Endothelial cell of umbilical vein (primary cell): ENCODE data around the gene CXCR1. TPM values are rescaled to one million over a fixed set of nuclear protein-coding genes. Genes with fewer than 3 reads are reported as not detected.

Experiments
- BruUV-seq: library from RNA; stranded (reverse); fragments of 400-500 nt; replicated peaks from 2 replicates; lab custom pipeline; 2021; lab: Mats Ljungman, UMichigan
- CTCF ChIA-PET: fragments of 300-600, 350-600 bp; sonication (Branson Sonifier 250); formaldehyde crosslinking; loops from one replicate; lab custom pipeline; 2021; ENCODE audit warnings: antibody characterized with exemption, inconsistent platforms; lab: Charles Lee
- POLR2A ChIA-PET: fragments of 300-600, 350-600 bp; sonication (Branson Sonifier 250); formaldehyde crosslinking; loops from one replicate; lab custom pipeline; 2021; ENCODE audit warnings: antibody characterized with exemption, inconsistent platforms; lab: Charles Lee
- DNase-seq: peaks from one replicate; pipeline ENCODE4 v3.0.0-alpha.2; 2011; ENCODE audit warnings: low read depth, low spot score
- FAIRE-seq: peaks from 2 replicates; lab custom pipeline; 2011; peaks lifted over from hg19 to GRCh38; lab: Jason Lieb, UNC
- H2AFZ ChIP-seq: 2 replicates; pipeline ENCODE4 v1.6.0; 2012; ENCODE audit warnings: low read depth, low read length, control low read depth, inconsistent platforms
- H3K27ac ChIP-seq: 2 replicates; pipeline ENCODE4 v1.5.1; 2011; ENCODE audit warnings: low read depth, mild to moderate bottlenecking, control low read depth, low read length, moderate library complexity; ENCODE audit not compliant: insufficient read depth
- H3K27me3 ChIP-seq, 2 experiments: 2 replicates each; pipeline versions ENCODE4 v1.6.0 to v1.6.1; 2011; ENCODE audit warnings: low read length in 2 of 2, mixed read lengths in 1 of 2; ENCODE audit not compliant: control insufficient read depth in 2 of 2, insufficient read depth in 2 of 2
- H3K36me3 ChIP-seq, 2 experiments: 2 replicates in 1 of 2; 3 replicates in 1 of 2; pipeline ENCODE4 v1.5.1; 2011; ENCODE audit warnings: low read length in 2 of 2, mild to moderate bottlenecking in 1 of 2, moderate library complexity in 1 of 2; ENCODE audit not compliant: control insufficient read depth in 2 of 2, insufficient read depth in 2 of 2; ENCODE audit errors: extremely low read depth in 1 of 2
- H3K4me1 ChIP-seq: 3 replicates; pipeline ENCODE4 v1.5.1; 2011; ENCODE audit warnings: mild to moderate bottlenecking, low read length; ENCODE audit not compliant: control insufficient read depth, insufficient read depth; ENCODE audit errors: extremely low read depth
- H3K4me2 ChIP-seq: 2 replicates; pipeline ENCODE4 v1.6.1; 2011; ENCODE audit warnings: low read length, control low read depth, mixed read lengths; ENCODE audit not compliant: insufficient read depth
- H3K4me3 ChIP-seq, 3 experiments: fragments of 200-600 bp in 1 of 3; sonication (generic), shearing (Covaris generic) in 1 of 3; replicated peaks in 1 of 3; 2 replicates each; pipeline ENCODE4 v1.5.1; 2011 to 2016; ENCODE audit warnings: control low read depth in 3 of 3, low read length in 3 of 3, mild to moderate bottlenecking in 2 of 3, inconsistent platforms in 1 of 3, low read depth in 1 of 3, moderate library complexity in 1 of 3; ENCODE audit not compliant: insufficient read depth in 1 of 3
- H3K79me2 ChIP-seq: 2 replicates; pipeline ENCODE4 v1.6.0; 2012; ENCODE audit warnings: low read length, inconsistent platforms; ENCODE audit not compliant: control insufficient read depth, insufficient read depth
- H3K9ac ChIP-seq: replicated peaks from 2 replicates; pipeline ENCODE3; 2011; ENCODE audit warnings: low read length, control low read depth; ENCODE audit not compliant: insufficient read depth; ENCODE audit errors: extremely low read depth
- H3K9me1 ChIP-seq: replicated peaks from 3 replicates; pipeline ENCODE4 v1.6.0; 2011; ENCODE audit warnings: mild to moderate bottlenecking, low read length; ENCODE audit not compliant: control insufficient read depth, insufficient read depth; ENCODE audit errors: extremely low read depth
- H3K9me3 ChIP-seq: replicated peaks from 2 replicates; pipeline ENCODE4 v1.5.1; 2012; ENCODE audit warnings: low read length, inconsistent platforms; ENCODE audit not compliant: control insufficient read depth, insufficient read depth
- H4K20me1 ChIP-seq: replicated peaks from 2 replicates; pipeline ENCODE3; 2011; ENCODE audit warnings: mild to moderate bottlenecking, low read length; ENCODE audit not compliant: control insufficient read depth, insufficient read depth; ENCODE audit errors: extremely low read depth
- EZH2 ChIP-seq: IDR thresholded peaks from 2 replicates; pipeline ENCODE4 v1.6.1; 2012; ENCODE audit warnings: borderline replicate concordance, low read depth, mild to moderate bottlenecking, moderate library complexity, low read length, inconsistent platforms; ENCODE audit not compliant: severe bottlenecking
- FOS ChIP-seq: IDR thresholded peaks from 2 replicates; pipeline ENCODE4 v1.6.1; 2011; ENCODE audit warnings: mild to moderate bottlenecking, low read length, moderate library complexity, borderline replicate concordance; ENCODE audit not compliant: insufficient read depth
- GATA2 ChIP-seq: IDR thresholded peaks from 2 replicates; pipeline ENCODE4 v1.7.0; 2011; ENCODE audit warnings: low read depth, mild to moderate bottlenecking, moderate library complexity, mixed read lengths, low read length; ENCODE audit not compliant: insufficient read length, insufficient read depth
- JUN ChIP-seq: IDR thresholded peaks from 2 replicates; pipeline ENCODE4 v1.6.1; 2011; ENCODE audit warnings: borderline replicate concordance, low read depth; ENCODE audit not compliant: insufficient read length, insufficient read depth
- MYC ChIP-seq: IDR thresholded peaks from one replicate; pipeline ENCODE4 v1.6.1; 2011; ENCODE audit warnings: mild to moderate bottlenecking, low read depth, low read length
- POLR2A ChIP-seq: IDR thresholded peaks from 2 replicates; pipeline ENCODE4 v1.6.1; 2012; ENCODE audit warnings: low read depth, mild to moderate bottlenecking, control low read depth, low read length
- POLR2AphosphoS5 ChIP-seq: IDR thresholded peaks from 2 replicates; pipeline ENCODE4 v1.6.1; 2012; ENCODE audit warnings: low read depth, mild to moderate bottlenecking, control low read depth, low read length, moderate library complexity; ENCODE audit not compliant: insufficient read depth
- dilution Hi-C: fragments of 300-500 bp; cut with MboI; formaldehyde crosslinking; loops from one replicate; pipeline ENCODE4 v1.15.0; 2019; ENCODE audit warnings: low sequenced_read_pairs; ENCODE audit not compliant: extremely low pct_ligation_motif_present
- intact Hi-C: fragments of 100-400 bp; cut with micrococcal nuclease; formaldehyde crosslinking; loops from one replicate; pipeline ENCODE4 v1.10.0; 2022
- polyA plus RNA-seq, 4 experiments: library from polyadenylated mRNA; depleted of rRNA in 3 of 4; stranded (reverse) in 3 of 4; unstranded in 1 of 4; fragments of >200 nt; gene quantifications; 2 replicates each; pipeline versions ENCODE4 v1.2.1 to v1.2.3, GENCODE V29; 2011 to 2012; ENCODE audit warnings: missing spikeins in 1 of 4
- total RNA-seq: library from RNA; stranded (reverse); gene quantifications from 2 replicates; pipeline ENCODE4 v1.2.3, GENCODE V29; 2021
- TF ChIP-seq, protein P1 (sequence below), 2 donors: IDR thresholded peaks; 1 replicate in 1 of 2; 2 replicates in 1 of 2; pipeline ENCODE4 v1.5.1; 2011; ENCODE audit warnings: low read length in 2 of 2, mild to moderate bottlenecking in 2 of 2, moderate library complexity in 2 of 2, control low read depth in 1 of 2, inconsistent platforms in 1 of 2, low read depth in 1 of 2; ENCODE audit not compliant: insufficient read depth in 1 of 2; ENCODE audit errors: extremely low read depth in 1 of 2
- TF ChIP-seq, protein P2 (sequence below): IDR thresholded peaks from 2 replicates; pipeline ENCODE4 v1.6.1; 2011; ENCODE audit not compliant: insufficient read depth, insufficient read length

CXCR1 gene
- total and polyA plus RNA-seq, 2 donors (not counting 3 experiments of a cell fraction or from before 2014, with no cell fraction given): not detected

DNA sequence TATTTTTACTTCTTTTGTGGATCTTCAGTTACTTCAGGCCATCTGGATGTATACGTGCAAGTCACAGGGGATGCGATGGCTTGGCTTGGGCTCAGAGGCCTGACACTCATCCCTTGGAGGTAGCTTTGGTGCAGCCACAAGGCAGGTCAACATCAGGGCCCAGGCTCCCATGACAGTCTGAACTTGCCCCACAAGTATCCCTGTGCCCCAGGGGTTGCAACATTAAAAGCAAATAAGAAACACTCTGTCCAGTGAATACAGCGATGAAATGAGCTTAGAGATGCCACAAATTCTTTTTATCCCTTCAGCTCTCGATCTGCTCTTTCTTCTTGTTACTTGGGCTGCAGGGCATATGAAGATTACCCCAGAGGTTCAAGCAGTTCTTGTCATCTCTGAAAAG, 13.0 kb upstream of the CXCR1 start:
- CTCF ChIA-PET: interaction anchor here (1.2 kb wide), 1 partner anchor 10 kb away, joined by 4 read pairs; no protein-coding TSS in a partner anchor
- POLR2A ChIA-PET: no interaction called here
- H3K27ac ChIP-seq: no peak overlapping the region
- intact Hi-C loops: no loop called here
- no peaks in the 10 kb centered on the region for H4K20me1 ChIP-seq
- no peak overlapping the region for H3K4me3 ChIP-seq
- H3K4me2 ChIP-seq: no peak overlapping the region
- DNase-seq (no peak), FAIRE-seq (no peak)
- H3K79me2 ChIP-seq: no peaks in the 10 kb centered on the region
- no peaks in the 10 kb centered on the region for H3K9me3 ChIP-seq
- no peak overlapping the region for H2AFZ ChIP-seq
- no peaks in the 10 kb centered on the region for H3K9me1 ChIP-seq
- BruUV-seq: no TSS peak
- no peak overlapping the region for H3K9ac ChIP-seq
- H3K4me1 ChIP-seq: no peaks in the 10 kb centered on the region
- no peak for TF ChIP-seq MYC
- TF ChIP-seq GATA2: no peak
- TF ChIP-seq, protein P1, sequence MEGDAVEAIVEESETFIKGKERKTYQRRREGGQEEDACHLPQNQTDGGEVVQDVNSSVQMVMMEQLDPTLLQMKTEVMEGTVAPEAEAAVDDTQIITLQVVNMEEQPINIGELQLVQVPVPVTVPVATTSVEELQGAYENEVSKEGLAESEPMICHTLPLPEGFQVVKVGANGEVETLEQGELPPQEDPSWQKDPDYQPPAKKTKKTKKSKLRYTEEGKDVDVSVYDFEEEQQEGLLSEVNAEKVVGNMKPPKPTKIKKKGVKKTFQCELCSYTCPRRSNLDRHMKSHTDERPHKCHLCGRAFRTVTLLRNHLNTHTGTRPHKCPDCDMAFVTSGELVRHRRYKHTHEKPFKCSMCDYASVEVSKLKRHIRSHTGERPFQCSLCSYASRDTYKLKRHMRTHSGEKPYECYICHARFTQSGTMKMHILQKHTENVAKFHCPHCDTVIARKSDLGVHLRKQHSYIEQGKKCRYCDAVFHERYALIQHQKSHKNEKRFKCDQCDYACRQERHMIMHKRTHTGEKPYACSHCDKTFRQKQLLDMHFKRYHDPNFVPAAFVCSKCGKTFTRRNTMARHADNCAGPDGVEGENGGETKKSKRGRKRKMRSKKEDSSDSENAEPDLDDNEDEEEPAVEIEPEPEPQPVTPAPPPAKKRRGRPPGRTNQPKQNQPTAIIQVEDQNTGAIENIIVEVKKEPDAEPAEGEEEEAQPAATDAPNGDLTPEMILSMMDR (IDR thresholded peaks at IDR 0.05; ENCODE audit: extremely low read depth in 1 of 2, insufficient read depth in 1 of 2, low read depth in 1 of 2, low read length in 2 of 2): no peak
- no peak for TF ChIP-seq JUN
- no peak for TF ChIP-seq POLR2A
- TF ChIP-seq, protein P2, sequence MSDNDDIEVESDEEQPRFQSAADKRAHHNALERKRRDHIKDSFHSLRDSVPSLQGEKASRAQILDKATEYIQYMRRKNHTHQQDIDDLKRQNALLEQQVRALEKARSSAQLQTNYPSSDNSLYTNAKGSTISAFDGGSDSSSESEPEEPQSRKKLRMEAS: no peak
- no peak for TF ChIP-seq FOS
- TF ChIP-seq POLR2AphosphoS5: no peak
- no peak for TF ChIP-seq EZH2
- peaks cover 3 to 14% of the 10 kb centered on the region in 2 experiments for H3K27me3 ChIP-seq
- no peaks in the 10 kb centered on the region for H3K36me3 ChIP-seq
- dilution Hi-C loops: no loop called here
